ENCODE results near the gene ADIPOR2.

Gene ADIPOR2

DNA sequence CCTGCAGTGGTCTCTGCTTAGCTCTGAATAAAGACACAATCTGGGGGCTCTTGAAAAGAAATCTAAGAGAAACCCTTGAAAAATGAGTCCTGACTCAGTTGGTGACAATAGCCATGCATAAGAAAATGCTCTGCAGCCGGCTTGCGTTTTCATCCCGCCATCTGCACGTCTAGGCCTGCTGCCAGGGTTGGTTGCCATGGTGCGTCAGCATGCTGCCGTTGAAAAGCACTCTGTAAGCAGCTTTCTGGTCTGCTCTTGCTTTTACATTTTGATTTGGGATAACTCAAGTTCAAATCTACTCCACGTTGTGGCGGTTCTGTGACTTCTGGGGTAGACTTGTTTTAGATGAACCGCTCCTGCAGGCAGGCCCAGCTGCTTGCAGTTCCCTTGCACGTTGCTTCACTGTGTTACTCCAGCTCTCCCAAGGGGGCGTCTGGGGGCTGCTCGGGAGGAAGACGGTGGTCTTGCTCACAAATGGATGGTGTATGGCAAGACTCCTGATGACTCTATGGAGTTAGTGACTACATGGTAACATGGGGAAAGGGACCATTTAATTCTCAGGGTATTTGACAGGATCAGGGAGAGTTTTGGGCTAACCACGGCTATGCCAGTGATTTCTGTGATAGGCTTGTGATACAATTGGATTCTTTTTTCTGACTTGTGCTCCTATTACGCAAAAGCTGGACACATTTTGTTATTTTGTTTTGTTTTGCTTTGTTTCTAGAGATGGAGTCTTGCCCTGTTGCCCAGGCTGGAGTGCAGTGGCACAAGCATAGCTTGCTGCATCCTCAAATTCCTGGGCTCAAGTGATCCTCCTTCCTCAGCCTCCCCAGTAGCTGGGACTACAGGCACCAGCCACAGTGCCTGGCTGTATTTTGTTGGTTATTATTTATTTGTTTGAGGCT lies 46.1 kb upstream of the ADIPOR2 start:
- Histone ChIP-seq H3K27me3 (ENCODE audit: insufficient read depth, poor library complexity, severe bottlenecking) (no peaks in the 10 kb centered on the region), H3K4me3 (ENCODE audit: severe bottlenecking) (no peak overlapping the region), H3K27ac (ENCODE audit: poor library complexity, severe bottlenecking) (no peak overlapping the region), H3K4me1 (ENCODE audit: insufficient read depth, poor library complexity, severe bottlenecking) (no peaks in the 10 kb centered on the region), H3K9me3 (ENCODE audit: severe bottlenecking) (no peaks in the 10 kb centered on the region), H3K36me3 (ENCODE audit: low read depth) (no peaks in the 10 kb centered on the region)
- TF ChIP-seq, protein P1, sequence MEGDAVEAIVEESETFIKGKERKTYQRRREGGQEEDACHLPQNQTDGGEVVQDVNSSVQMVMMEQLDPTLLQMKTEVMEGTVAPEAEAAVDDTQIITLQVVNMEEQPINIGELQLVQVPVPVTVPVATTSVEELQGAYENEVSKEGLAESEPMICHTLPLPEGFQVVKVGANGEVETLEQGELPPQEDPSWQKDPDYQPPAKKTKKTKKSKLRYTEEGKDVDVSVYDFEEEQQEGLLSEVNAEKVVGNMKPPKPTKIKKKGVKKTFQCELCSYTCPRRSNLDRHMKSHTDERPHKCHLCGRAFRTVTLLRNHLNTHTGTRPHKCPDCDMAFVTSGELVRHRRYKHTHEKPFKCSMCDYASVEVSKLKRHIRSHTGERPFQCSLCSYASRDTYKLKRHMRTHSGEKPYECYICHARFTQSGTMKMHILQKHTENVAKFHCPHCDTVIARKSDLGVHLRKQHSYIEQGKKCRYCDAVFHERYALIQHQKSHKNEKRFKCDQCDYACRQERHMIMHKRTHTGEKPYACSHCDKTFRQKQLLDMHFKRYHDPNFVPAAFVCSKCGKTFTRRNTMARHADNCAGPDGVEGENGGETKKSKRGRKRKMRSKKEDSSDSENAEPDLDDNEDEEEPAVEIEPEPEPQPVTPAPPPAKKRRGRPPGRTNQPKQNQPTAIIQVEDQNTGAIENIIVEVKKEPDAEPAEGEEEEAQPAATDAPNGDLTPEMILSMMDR (IDR thresholded peaks at IDR 0.05; ENCODE audit: poor library complexity, severe bottlenecking), result no peak
- ATAC-seq (ENCODE audit: low read depth) (peak; percentile 47; the same call in 2 of the 3 replicates), DNase-seq (ENCODE audit: low spot score) (no peak)

DNA sequence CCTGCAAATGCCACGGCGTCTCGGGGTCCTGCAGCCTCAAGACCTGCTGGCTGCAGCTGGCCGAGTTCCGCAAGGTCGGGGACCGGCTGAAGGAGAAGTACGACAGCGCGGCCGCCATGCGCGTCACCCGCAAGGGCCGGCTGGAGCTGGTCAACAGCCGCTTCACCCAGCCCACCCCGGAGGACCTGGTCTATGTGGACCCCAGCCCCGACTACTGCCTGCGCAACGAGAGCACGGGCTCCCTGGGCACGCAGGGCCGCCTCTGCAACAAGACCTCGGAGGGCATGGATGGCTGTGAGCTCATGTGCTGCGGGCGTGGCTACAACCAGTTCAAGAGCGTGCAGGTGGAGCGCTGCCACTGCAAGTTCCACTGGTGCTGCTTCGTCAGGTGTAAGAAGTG lies 45.1 kb upstream of the ADIPOR2 start:
- no peak for ATAC-seq (ENCODE audit: low read depth)
- TF ChIP-seq, protein P1 (IDR thresholded peaks at IDR 0.05; ENCODE audit: poor library complexity, severe bottlenecking), result no peak

DNA sequence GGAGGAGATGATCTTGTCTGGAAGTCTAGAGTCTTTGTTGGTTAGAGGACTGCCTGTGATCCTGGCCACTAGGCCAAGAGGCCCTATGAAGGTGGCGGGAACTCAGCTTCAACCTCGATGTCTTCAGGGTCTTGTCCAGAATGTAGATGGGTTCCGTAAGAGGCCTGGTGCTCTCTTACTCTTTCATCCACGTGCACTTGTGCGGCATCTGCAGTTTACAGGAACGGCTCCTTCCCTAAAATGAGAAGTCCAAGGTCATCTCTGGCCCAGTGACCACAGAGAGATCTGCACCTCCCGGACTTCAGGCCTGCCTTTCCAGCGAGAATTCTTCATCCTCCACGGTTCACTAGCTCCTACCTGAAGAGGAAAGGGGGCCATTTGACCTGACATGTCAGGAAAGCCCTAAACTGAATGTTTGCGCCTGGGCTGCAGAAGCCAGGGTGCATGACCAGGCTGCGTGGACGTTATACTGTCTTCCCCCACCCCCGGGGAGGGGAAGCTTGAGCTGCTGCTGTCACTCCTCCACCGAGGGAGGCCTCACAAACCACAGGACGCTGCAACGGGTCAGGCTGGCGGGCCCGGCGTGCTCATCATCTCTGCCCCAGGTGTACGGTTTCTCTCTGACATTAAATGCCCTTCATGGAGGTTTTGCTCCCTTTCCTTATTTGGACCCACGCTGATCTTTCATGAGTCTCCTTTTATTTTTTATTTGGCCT lies 44.1 kb upstream of the ADIPOR2 start:
- Histone ChIP-seq H3K36me3 (ENCODE audit: low read depth) (no peaks in the 10 kb centered on the region), H3K9me3 (ENCODE audit: severe bottlenecking) (no peaks in the 10 kb centered on the region), H3K27me3 (ENCODE audit: insufficient read depth, poor library complexity, severe bottlenecking) (no peaks in the 10 kb centered on the region), H3K4me3 (ENCODE audit: severe bottlenecking) (no peak overlapping the region), H3K27ac (ENCODE audit: poor library complexity, severe bottlenecking) (no peak overlapping the region), H3K4me1 (ENCODE audit: insufficient read depth, poor library complexity, severe bottlenecking) (no peaks in the 10 kb centered on the region)
- TF ChIP-seq, protein P1 (IDR thresholded peaks at IDR 0.05; ENCODE audit: poor library complexity, severe bottlenecking), result no peak
- ATAC-seq (ENCODE audit: low read depth) (no peak), DNase-seq (ENCODE audit: low spot score) (no peak)

More for the DNA sequence above, 45.1 kb upstream of the ADIPOR2 start:
- Histone ChIP-seq H3K4me3 (ENCODE audit: severe bottlenecking) (no peak overlapping the region), H3K4me1 (ENCODE audit: insufficient read depth, poor library complexity, severe bottlenecking) (no peaks in the 10 kb centered on the region), H3K9me3 (ENCODE audit: severe bottlenecking) (no peaks in the 10 kb centered on the region), H3K27me3 (ENCODE audit: insufficient read depth, poor library complexity, severe bottlenecking) (no peaks in the 10 kb centered on the region), H3K36me3 (ENCODE audit: low read depth) (no peaks in the 10 kb centered on the region), H3K27ac (ENCODE audit: poor library complexity, severe bottlenecking) (no peak overlapping the region)
- DNase-seq (ENCODE audit: low spot score), result no peak

DNA sequence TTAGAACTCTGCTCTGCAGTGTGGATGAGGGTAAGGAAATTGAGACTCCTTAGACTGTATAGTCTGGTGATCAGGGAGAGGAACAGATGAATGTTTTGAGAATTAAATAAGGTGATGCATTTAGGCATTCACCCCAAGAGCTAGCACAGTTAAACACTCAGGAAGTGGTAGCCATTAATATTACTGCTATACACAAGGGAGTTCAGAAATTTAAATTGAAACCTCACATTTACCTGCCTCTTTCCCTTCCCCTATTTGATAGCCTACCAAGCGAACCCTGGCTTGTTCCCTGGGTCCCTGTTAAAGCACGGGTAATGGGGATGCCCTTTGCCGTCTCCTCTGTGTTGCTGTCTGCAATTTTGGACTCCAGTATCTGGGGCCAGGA lies 43.6 kb upstream of the ADIPOR2 start:
- Histone ChIP-seq H3K4me1 (ENCODE audit: insufficient read depth, poor library complexity, severe bottlenecking) (no peaks in the 10 kb centered on the region), H3K27ac (ENCODE audit: poor library complexity, severe bottlenecking) (no peak overlapping the region), H3K4me3 (ENCODE audit: severe bottlenecking) (no peak overlapping the region), H3K36me3 (ENCODE audit: low read depth) (no peaks in the 10 kb centered on the region), H3K27me3 (ENCODE audit: insufficient read depth, poor library complexity, severe bottlenecking) (no peaks in the 10 kb centered on the region), H3K9me3 (ENCODE audit: severe bottlenecking) (no peaks in the 10 kb centered on the region)
- DNase-seq (ENCODE audit: low spot score), result no peak
- no peak for ATAC-seq (ENCODE audit: low read depth)
- TF ChIP-seq, protein P1 (IDR thresholded peaks at IDR 0.05; ENCODE audit: poor library complexity, severe bottlenecking), result no peak

Data from RWPE2 (cell line).